NCI-H2081 (cell line): ENCODE data around the gene PHOX2B.
"Not testable (repeated sequence)": the region's sequence is repeated elsewhere in the genome, so short reads cannot be mapped to it uniquely, and the experiment has no call there.

Source experiments
- DNase-seq, 2 experiments: peaks; one replicate each; lab custom pipeline; 2025; lab: John Stamatoyannopoulos, UW

PHOX2B gene

DNA sequence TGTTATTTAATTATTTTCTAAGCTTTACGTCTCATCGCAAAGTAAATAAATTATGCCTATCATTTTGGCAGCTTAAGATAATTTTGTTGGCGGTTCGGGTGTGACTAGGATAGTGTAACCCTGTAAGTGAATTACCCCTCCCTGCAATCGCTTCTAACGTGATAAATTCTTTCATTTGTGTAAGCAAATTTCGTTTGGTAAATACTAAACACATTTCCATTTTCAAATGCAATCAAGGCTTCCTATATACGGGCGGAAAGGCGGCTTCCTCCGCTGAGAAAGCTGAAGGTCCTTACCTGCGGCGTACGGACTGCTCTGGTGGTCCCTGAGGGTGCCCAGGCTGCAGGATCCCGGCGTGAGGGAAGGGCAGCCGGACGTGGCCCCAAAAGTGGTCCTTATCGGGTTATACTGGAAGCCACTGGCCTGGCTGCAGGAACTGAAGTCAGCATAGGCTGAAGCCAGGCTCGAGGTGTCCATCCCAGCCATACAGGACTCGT is 403 bp downstream of the PHOX2B start:
- no peak for DNase-seq

DNA sequence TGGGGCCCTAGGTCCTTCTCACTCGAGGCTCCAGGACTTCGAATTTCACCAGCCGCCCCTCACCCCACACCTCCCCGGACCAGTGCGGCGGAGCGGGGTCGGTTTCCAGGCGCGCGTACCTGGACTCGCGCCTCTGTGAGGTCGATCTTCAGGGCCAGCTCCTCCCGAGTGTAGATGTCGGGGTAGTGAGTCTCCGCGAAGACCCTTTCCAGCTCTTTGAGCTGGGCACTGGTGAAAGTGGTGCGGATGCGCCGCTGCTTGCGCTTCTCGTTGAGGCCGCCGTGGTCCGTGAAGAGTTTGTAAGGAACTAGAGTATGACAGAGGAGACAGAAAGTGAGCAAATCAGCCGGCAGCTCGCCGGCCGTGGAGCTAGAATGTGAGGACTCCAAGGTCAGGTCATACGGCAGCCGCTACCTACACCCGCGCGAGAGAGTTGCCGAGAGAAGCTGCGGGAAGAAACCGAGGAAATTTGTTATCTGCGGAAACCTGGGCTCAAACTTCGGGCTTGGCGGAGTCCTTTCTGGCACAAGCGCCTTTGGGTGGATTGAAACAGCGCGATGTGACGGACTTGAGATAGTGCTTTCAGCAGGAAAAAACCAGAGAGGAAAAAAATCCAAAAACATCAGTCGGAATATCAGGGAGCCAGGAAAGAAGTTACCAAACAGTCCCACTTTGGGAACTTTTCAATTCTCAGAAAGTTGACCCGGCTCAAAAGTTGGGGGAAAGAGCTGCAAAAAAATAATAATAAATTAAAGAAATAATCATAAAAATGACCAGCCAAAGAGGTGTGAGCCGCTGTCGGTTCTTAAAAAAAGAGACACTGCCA is 1.1 kb downstream of the PHOX2B start:
- no peak for DNase-seq

DNA sequence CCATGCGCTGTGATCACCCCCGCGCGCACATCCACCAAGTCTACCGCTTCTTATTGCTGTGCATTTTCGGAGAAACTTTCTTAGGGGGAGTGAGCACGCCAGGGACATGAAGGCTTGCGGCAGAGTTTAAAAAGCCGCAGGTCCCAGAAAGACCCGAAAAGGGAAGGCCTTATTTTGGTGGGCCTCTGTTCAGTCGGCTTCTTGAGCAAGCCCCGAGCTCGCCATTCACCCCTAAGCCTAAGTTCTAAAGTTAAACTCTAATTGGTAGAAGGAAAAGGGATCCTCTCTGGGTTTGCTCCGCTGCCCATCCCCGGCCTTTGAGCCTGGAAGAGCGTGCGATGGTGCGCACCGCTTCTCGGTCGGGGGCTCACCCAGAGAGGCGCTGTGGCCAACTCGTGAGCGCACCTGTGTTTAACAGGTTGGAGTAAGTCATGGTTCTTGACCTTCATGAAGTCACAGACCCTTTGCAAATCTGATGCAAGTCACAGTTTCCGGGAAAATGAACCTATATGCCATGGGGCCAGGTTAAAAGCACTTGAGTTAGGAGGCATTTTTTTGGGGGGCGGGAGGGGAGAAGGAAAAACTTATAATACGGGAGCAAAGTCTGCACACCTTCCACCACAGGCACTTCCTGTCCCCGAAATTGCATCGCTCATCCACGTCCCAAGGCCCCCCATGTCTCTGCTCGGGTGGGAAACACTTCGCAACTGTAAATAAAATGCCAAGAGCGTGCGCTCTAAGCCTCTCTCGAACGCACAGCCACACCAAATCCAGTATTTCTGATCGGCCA is 1.9 kb downstream of the PHOX2B start:
- DNase-seq: no peak

DNA sequence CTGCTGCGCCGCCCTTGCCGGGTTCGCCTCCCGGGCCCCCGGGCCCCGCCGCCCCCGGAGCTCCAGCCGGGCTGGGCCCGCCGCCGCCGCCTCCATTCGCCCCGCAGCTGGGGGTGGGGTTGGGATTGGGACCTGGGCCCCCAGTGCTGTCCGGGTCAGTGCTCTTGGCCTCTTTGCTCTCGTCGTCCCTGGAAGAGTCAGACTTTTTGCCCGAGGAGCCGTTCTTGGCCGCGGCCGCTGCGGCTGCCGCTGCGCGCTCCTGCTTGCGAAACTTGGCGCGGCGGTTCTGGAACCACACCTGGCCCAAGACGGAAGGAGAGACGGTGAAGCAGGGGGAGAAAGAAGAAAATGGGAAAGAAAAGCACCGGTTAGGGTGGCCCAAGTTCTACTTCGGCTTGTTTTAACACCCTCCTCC is 2.5 kb downstream of the PHOX2B start:
- DNase-seq: no peak

DNA sequence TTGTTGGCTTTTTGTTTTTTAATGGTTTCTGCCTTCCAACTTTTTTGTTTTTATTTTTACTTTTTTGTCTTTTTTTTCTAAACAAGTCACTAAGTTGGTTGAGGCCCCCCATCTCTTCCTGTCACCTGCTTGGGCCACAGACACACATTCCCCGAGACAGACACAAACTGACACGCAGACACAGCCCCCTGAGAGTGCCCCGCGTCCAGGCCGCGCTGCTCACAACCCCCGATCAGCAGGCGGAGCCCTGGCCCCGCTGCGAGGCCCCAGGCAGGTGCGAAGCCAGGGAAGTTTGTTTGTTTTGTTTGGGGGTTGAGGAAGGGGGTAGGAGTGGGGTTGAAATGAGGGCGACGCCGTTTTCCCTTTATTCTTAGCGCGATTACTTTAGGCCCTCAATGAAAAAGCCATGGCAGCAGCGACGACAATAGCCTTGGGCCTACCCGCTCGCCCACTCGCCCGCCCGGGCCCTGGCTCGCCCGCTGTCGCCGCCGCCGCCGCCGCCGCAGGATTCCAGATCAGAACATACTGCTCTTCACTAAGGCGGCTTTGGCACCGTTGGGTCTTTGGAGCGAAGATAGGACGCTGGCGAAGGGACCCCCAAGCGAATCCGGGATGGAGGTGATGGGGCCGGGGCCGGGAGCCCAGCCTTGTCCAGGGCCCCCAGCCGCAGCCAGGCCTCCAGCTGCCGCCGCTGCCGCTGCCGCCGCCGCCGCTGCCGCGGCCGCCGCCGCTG is 3.1 kb downstream of the PHOX2B start:
- no peak for DNase-seq

DNA sequence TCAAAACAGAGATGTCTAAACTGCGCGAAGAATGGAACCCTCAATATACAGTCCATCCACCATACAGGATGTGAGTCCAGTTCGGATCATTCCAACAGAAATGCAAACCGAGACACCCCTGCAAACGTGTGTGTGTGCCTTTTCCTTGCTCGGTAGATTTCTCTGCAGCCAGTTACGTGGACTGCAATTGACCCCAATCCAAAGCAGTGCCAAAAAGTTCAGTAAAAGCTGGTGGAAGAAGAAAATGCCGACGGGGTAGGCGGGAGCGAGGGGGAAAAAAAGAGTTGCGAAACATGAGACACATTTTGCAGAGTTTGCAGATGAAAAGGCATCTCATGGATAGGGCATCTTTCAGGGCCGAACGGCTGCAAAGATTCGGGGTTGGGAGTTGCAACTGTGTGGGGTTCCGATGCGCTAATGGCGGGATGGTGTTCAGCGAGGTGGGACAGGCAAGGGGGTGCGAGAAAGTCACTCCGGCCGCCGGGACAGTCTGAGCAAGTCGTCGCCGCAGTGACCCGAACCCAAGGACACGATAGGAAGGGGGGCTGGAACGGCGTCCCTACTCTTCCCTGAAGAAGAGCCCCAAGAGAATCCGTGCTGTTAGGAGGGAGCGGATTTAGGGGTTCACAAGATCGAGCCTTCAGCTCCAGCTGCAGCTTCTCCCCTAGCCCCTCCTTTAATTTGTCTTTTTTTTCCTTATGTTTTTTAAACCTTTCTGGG is 3.8 kb downstream of the PHOX2B start:
- no peak for DNase-seq

DNA sequence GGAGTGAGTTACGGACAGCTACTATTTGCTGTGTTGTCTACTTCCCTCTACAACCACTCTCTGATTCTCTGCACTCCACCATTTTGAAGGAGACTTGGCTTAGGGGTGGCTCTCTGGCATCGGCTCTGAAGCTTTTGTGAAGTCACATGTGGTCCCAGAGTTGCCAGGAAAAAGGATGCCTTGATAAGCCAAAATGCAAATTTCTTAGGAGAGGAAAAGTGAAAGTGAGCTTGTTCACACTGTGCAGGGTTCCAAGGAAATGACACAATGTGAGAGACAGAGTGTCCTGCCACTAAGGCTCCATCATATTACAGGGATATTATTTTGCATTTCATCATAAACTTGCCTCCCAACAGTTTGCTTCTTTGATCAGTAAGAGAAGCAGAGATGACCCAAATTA is 7.2 kb downstream of the PHOX2B start:
- DNase-seq: no peak

DNA sequence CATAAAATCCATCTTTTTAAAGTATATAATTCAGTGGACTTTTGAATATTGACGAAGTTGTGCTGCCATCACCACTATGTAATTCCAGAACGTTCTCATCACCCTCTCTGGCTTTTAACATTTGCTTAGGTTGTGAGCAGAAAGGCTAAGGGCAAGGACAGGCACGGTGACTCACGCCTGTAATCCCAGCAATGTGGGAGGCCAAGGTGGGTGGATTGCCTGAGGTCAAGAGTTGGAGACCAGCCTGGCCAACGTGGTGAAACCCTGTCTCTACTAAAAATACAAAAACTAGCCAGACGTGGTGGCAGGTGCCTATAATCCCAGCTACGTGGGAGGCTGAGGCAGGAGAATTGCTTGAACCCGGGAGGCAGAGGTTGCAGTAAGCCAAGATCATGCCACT is 11.0 kb downstream of the PHOX2B start:
- DNase-seq: not testable (repeated sequence)

DNA sequence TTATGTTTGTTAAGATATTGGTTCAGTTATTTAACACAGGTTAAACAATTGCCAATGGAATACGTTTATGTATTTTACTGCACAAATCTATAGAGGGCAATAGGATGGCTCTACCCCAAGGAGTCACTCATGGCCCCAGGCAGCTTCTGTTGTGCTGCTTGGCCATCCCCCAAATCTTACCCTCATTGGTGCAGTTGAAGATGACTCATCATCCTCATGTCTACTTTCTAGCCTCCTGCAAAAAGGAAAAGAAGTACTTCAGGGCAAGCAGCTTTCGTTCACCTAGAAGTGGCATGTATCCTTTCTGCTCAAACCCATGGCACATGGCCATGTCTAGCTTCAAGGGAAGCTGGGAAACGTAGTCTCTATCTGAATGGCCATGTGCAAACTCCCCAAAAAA is 14.2 kb downstream of the PHOX2B start:
- no peak for DNase-seq

DNA sequence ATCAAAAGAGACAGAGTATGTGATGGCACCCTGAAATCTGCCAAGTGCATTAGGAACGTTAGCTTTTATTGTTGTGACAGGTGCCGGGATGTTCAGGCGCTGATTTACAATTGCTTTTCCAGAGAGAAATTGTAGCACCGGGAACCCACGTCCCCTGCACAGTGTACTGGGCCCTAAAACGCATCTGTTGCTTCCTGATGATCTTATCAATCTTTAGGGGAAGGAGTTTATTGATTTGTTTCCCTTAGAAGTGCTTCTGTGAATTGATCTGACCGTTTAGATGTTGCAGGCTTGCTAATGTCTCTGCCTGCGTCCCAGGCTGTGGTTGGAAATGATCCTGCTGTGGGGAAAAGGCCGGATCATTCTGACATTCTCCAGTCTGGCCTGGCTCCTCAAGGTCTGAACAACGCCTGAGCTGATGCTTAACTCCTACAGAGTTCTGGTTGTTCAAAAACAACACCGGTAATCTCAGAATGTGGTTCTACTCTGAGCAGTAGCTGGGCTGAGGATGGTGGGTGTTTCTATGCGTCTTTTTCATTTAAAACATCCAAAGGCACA is 16.9 kb downstream of the PHOX2B start:
- no peak for DNase-seq

DNA sequence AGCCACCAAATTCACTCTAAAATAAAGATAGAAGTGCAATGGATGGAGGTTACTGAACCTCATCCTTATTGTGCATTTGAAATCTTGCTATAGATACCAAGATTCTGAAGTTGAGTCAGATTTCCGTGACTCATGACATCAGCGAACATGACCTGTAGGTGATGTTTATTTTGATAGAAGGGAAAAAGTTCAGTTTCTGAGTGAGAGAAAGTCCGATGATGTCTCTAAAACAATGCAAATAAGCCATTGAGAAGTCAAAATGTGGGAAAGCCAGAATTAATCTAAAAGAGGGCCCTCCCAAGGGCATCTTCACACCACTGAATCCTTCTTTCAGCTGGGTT is 20.0 kb downstream of the PHOX2B start:
- DNase-seq: no peak

DNA sequence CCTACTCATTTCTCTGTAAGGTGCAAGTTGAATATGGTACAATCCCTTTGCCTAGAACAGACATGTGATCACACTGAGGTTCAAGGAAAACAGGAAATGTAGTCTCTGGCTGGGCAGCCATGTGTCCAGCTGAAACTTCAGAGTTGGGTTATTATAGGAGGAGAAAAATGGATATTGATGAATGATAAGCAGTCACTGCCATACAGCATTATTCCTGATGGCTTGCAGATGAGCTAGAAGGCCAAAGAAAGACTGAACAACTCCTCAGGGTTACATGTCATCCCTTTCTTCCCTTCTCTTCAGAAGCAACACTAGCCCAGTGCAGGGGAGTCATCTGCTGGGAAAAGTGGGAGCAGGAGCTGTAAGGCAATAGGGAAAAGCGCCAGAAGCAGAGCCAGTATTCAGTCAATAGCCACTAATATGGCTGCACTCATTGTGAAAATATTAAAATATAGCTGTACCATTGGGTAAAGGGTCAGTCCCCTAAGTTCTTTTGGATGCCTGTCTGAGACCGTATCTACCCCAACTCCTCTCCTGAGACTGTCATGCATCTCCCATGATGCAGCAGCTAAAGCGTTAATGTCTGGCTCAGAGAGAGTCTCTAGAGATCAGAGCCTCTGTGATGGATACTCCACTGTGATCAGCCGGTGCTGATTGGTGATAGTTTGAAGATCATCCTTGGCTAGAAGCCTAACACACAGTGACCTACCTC is 20.5 kb downstream of the PHOX2B start:
- no peak for DNase-seq

DNA sequence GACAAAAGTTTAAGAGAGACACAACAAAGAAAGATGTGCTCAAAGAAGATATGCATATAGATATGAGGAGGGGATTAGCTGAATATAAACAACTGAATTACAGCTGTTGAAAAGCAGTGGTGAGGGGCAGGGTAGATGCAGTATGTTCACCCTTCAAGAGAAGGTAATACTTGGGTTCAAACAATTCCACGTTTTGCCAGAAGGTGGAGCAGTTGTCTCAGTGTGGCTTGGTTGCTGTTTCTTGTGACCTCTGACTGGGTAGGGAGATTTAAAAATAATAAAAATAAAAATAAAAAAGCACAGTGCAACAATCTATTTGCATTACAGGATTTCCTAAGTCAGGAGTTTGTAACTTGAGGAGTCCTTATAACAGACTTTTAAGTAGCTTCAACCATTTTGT is 23.3 kb downstream of the PHOX2B start:
- no peak for DNase-seq

DNA sequence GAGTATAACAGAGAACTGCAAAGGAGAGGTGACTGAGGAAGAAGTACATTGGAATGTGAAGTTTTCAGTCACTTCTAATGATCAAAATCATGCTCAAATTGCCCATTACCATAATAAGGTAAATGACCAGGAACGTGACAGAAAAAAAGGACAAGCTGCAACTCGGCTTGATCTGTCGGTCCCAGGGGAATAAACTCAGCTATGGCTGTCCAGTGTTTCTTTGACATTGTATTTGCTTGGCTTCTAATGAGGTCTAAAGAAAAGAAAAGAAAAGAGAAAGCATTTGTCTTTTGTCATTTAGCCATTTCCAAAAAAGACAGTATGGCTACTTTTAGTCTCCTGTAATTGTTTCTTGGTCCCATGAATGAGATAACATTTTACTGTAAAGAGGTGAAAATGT is 25.2 kb downstream of the PHOX2B start:
- DNase-seq: no peak

DNA sequence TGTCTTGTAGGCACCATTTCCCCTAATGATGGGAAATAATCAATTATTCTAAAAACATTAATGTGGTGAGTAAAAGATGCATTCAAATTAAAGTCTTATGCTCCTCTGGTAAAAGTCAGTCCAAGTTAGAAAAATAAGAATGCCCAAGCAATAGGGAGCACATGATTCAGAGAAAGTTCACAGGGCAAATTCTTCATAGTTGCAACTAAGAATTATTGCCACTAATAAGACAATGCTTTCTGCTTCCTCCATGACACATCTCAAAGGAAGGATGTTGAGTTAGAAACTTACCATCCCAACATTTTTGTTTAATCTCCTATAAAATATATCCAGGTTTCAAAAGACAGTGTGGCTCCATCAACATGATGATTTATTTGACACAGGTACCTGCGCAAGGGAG is 26.3 kb downstream of the PHOX2B start:
- DNase-seq: no peak

DNA sequence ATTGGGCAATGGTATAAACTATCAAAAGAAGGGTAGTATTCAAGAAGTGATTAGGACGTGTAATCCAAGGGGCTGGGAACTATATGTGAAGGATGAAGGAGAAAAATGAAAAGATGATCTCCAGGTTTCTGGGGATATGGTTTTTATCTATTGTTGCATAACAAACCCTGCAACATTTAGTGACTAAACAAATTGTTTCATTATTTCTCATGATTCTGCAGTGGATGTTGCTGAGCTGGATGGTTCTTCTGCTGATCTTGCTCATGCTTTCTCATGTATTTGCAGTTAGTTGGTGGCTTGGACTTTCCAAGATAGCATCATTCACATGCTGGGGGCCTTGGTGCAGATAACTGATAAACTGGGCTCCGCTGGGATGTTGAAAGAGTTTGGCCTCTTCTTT is 29.1 kb downstream of the PHOX2B start:
- no peak for DNase-seq

DNA sequence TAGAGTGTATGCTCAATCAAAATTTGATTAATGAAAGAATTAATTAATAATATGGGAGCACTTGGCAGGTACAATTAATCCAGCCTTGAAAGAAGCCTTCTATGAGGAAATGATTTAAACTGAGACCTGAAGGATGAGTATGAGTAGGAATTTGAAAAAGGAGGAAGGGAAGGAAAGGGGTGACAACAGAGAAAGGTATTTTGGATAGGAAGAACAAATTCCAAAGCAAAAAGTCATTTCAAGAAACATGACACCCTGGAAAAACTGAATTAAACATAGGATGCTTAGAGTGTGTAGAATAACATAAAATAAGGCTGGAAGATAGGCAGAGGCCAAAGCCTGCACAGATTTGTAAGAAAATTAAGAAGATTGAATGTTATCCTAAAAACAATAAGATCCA is 29.6 kb downstream of the PHOX2B start:
- no peak for DNase-seq

DNA sequence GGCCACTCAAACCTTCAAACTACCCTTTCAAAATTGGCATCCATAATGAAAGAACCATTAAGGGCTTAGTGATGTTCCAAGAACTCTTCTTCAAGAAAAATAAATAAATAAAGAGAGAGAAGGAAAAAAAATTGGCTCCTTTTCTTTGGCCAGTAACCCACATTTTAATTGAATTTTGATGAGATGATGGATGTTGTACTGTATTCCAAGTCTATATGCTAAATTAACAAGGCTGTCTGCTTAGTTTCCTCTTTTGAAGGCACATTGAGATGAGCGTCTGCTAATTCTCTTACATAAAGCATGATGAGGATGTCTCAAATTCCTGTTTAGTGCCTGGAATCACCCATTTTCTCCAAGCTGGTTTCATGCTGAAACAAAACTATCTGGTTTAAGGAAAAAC is 33.4 kb downstream of the PHOX2B start:
- DNase-seq: no peak

DNA sequence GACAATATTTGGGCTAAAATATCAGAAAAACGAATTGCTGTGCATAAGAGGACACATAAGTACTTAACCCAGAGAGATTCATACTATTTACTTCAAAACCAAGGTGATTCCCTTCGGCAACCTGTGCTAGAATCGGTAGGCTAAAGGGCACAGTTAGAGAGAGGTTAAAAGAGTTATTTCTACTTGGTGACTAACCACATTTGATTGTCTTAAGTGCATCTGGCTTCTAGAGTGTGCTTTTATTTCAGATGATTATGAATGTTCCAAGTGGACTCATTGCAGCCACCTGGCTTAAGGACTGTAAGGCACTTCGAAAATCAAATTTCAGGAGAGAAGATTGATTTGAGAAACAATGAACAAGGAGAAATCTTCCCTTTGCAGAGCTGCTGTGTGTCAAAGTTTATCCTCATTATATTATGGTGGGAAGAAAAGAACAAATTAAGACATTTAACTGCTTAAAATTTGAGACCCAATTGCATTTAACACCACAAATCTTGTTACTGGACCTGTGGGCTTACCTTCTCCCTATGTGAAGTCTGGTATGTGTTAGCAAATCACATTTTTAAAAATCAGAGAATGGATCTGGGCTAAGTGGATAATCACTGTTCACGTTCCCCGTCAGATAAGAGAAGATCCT is 34.0 kb downstream of the PHOX2B start:
- DNase-seq: no peak

DNA sequence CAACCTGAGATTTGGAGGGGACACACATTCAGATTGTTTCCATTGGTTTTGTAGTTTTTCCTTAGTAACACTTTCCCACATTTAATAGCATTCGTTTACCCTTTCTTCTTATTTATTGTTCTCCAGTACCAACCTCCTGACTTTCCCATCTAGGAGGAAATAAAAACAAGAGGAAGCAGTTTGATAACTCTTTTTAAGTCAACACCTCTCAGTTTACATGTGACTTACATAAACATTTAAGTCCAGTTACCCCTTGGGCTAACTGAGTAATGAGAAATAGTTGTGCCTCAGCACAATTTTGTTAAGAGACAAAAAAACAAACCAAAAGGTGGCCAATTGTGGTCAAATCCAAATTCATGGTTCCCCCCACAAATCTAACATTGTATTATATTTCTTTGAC is 34.8 kb downstream of the PHOX2B start:
- no peak for DNase-seq

DNA sequence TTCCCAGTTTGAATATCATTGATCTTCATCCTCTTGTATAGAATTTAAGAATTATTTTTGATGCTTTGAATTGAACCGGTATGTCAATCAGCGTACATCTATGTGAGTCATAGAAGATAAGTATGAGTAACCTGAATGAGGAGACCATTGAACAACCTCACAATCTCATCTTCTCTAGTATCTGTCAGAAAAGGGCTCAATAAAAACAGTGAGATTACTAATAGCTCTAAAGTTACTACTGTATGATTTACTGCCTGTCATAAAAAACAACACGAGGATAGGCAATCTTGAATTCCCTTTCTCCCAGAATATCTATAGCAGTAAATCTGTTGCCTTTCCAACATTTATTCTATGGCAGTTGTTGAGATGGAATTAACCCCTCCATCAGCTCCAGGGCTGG is 36.1 kb downstream of the PHOX2B start:
- DNase-seq: no peak
